Muscle of leg (tissue), 16 donors: ENCODE measurements around the gene DONSON. TPM values are rescaled to one million over a fixed set of nuclear protein-coding genes. Genes with fewer than 3 reads are reported as not detected.
"Not testable (repeated sequence)": the region's sequence is repeated elsewhere in the genome, so short reads cannot be mapped to it uniquely, and the experiment has no call there.

ENCODE experiments used
- DNase-seq: peaks from one replicate; pipeline ENCODE4 v3.0.0; 2013
- H3K27ac ChIP-seq: one replicate; pipeline ENCODE4 v1.5.1; 2013; ENCODE audit warnings: mild to moderate bottlenecking, low read length, control low read depth
- H3K27me3 ChIP-seq: one replicate; pipeline ENCODE4 v1.6.1; 2013; ENCODE audit warnings: low read length; ENCODE audit not compliant: control insufficient read depth, insufficient read depth
- H3K36me3 ChIP-seq: one replicate; pipeline ENCODE4 v1.6.1; 2013; ENCODE audit warnings: low read length; ENCODE audit not compliant: control insufficient read depth, insufficient read depth
- H3K4me1 ChIP-seq: one replicate; pipeline ENCODE4 v1.6.1; 2013; ENCODE audit warnings: low read length; ENCODE audit not compliant: control insufficient read depth, insufficient read depth
- H3K4me3 ChIP-seq: one replicate; pipeline ENCODE4 v1.5.1; 2013; ENCODE audit warnings: low read length, control low read depth
- H3K9me3 ChIP-seq: replicated peaks from 2 replicates; pipeline ENCODE4 v1.6.1; 2013; ENCODE audit warnings: low read depth, low read length; ENCODE audit not compliant: control insufficient read depth
- WGBS: methylation state at CpG from one replicate; pipeline ENCODE4 v1.1.5; 2013; ENCODE audit warnings: missing lambda C conversion rate; ENCODE audit not compliant: insufficient coverage; 5-methylcytosine and 5-hydroxymethylcytosine counted together
- long read RNA-seq, 11 donors: transcript quantifications; one replicate each; lab custom pipeline, GENCODE V29; 2026
- polyA plus RNA-seq, 8 donors: library from polyadenylated mRNA; unstranded; fragments of 120-200 nt; gene quantifications; one replicate each; pipeline versions ENCODE4 v1.2.1 to v1.2.3, GENCODE V29; 2013; ENCODE audit warnings: inconsistent platforms in 1 of 8, low replicate concordance in 1 of 8; ENCODE audit not compliant: insufficient read length in 8 of 8, insufficient read depth in 1 of 8
- total RNA-seq: library from RNA; stranded (reverse); fragments of 120-200 nt; gene quantifications from one replicate; pipeline ENCODE4 v1.2.4, GENCODE V29; 2013

Gene DONSON
- 12.9 TPM for total RNA-seq
- 10 to 100 TPM; 16.0 to 26.8 (median 20.6) TPM for polyA plus RNA-seq
- long read RNA-seq, donor 1, partial matches to known transcripts = 44 of 45 reads
- long read RNA-seq, donor 1, other reads (novel, unspliced or antisense) = 0 of 45 reads
- long read RNA-seq, donor 2 = 0 reads
- long read RNA-seq, donor 3, partial matches to known transcripts = 0 of 2 reads
- long read RNA-seq, donor 3, other reads (novel, unspliced or antisense) = 0 of 2 reads
- long read RNA-seq, donor 4, partial matches to known transcripts = 45 of 47 reads
- long read RNA-seq, donor 4, other reads (novel, unspliced or antisense) = 0 of 47 reads
- long read RNA-seq, donor 5, partial matches to known transcripts = 0 of 4 reads
- long read RNA-seq, donor 5, other reads (novel, unspliced or antisense) = 0 of 4 reads
- long read RNA-seq, donor 6, partial matches to known transcripts = 0 of 4 reads
- long read RNA-seq, donor 6, other reads (novel, unspliced or antisense) = 0 of 4 reads
- long read RNA-seq, donor 7, partial matches to known transcripts = 26 of 37 reads
- long read RNA-seq, donor 7, other reads (novel, unspliced or antisense) = 9 of 37 reads
- long read RNA-seq, donor 8, partial matches to known transcripts = 0 of 1 reads
- long read RNA-seq, donor 8, other reads (novel, unspliced or antisense) = 0 of 1 reads
- long read RNA-seq, donor 9, partial matches to known transcripts = 0 of 2 reads
- long read RNA-seq, donor 9, other reads (novel, unspliced or antisense) = 0 of 2 reads
- long read RNA-seq, donor 10, partial matches to known transcripts = 89 of 110 reads
- long read RNA-seq, donor 10, other reads (novel, unspliced or antisense) = 19 of 110 reads
- long read RNA-seq, donor 11, partial matches to known transcripts = 0 of 1 reads
- long read RNA-seq, donor 11, other reads (novel, unspliced or antisense) = 0 of 1 reads

GRCh38 chr21:33588485-33589335 is at the start of gene DONSON:
Gene DONSON, minus strand, starts transcription at chr21:33588684. Its CDS starts 43 bp downstream, at chr21:33588641.
- WGBS = under 1% methylated on average over 72 of the region's 78 CpGs
- Histone ChIP-seq H3K36me3 (peaks cover 3% of the 10 kb centered on the region), H3K4me1 (peaks cover 5% of the 10 kb centered on the region), H3K27me3 (no peaks in the 10 kb centered on the region), H3K4me3 (peak within 1 kb of the TSS; percentile 90), H3K9me3 (no peaks in the 10 kb centered on the region), H3K27ac (peak within 1 kb of the TSS; percentile 95)
- peak; percentile 92 for DNase-seq

DNA sequence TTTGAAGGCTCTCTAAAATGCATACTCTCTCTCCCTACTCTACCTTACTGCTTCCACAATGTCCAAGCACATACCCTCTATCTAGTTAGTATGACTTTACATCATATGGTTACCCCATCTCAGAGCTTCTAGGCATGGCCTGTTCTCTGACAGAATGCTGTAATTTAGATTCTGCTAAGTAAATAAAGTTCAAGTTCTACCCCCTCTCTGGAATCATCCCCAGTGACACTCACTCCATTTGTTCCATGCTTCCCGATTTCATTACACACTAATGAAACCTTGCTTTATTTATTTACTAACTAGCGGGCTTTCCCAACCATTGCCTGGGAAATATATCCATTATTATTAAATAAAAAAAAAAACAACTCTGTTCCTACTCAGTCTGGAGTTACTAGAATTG is 45.8 kb upstream of the DONSON start:
- WGBS = no CpG with 5 or more reads among the region's 2 CpGs
- Histone ChIP-seq H3K36me3 (peaks cover 9% of the 10 kb centered on the region), H3K4me3 (no peak overlapping the region), H3K27ac (no peak overlapping the region), H3K9me3 (no peaks in the 10 kb centered on the region), H3K4me1 (no peaks in the 10 kb centered on the region), H3K27me3 (no peaks in the 10 kb centered on the region)
- DNase-seq = no peak

DNA sequence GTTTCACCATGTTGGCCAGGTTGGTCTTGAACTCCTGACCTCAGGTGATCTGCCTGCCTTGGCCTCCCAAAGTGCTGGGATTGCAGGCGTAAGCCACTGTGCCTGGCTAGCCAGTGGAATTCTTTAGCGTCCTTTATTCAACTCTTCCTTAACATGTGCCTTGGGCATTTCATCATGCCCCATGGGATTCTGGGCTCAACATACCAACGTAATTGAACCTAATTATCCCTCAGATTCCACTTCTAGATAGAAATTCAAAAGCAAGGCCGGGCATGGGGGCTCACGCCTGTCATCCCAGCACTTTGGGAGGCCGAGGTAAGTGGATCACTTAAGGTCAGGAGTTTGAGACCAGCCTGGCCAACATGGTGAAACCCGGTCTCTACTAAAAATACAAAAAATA is 37.7 kb upstream of the DONSON start:
- H3K4me3 ChIP-seq, H3K4me1 ChIP-seq, H3K36me3 ChIP-seq, H3K9me3 ChIP-seq, DNase-seq, H3K27ac ChIP-seq, H3K27me3 ChIP-seq: not testable (repeated sequence)
- WGBS = 90% methylated on average over 3 of the region's 7 CpGs

DNA sequence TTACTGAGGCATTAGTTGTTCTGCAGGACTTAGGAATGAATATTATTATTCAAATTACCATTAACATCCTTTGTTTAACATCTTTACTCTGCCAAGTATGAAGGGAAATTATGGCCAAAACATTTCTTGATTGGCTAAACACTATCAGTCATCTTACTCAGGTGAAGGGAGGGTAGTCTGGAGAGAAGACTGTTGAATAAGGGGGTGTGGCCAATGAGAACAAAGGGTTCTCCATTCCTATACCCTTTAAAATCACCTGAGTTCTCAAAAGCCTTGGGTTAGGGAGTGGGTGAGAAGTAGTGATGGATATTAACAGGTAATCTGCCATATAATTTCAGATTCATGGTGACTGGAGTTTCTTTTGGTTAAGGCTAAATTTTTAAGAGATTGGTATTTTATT is 33.8 kb upstream of the DONSON start:
- no peak overlapping the region for H3K4me3 ChIP-seq
- peaks cover 22% of the 10 kb centered on the region for H3K36me3 ChIP-seq
- H3K4me1 ChIP-seq = no peaks in the 10 kb centered on the region
- H3K27ac ChIP-seq = no peak overlapping the region
- H3K27me3 ChIP-seq = no peaks in the 10 kb centered on the region
- DNase-seq = no peak
- H3K9me3 ChIP-seq = no peaks in the 10 kb centered on the region

GRCh38 chr21:33619726-33620125 is 31.2 kb upstream of the DONSON start:
- H3K4me1 ChIP-seq = no peaks in the 10 kb centered on the region
- H3K36me3 ChIP-seq = peaks cover 30% of the 10 kb centered on the region
- DNase-seq = no peak
- WGBS = 100% methylated on average over 1 of the region's 4 CpGs
- no peaks in the 10 kb centered on the region for H3K27me3 ChIP-seq
- H3K27ac ChIP-seq = no peak overlapping the region
- no peak overlapping the region for H3K4me3 ChIP-seq
- H3K9me3 ChIP-seq = no peaks in the 10 kb centered on the region

DNA sequence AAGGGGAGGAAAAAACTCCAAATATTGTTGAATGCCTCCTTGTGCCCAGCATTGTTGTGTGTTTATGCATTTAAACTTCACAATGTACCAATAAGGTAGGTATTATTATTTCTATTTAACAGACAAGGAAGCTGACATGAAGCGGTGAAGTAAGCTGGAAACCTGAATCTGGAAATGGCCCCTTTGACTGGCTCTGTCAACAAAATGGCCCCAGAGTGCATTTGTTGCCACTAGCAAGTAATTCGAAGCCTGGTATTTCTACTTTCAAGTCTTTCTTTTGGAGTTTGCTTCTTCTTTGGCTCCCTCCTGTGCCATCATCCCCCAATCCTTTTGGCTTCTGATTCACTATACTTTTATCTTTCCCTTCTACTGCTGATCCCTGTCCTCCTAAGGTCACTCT is 29.9 kb upstream of the DONSON start:
- H3K4me1 ChIP-seq = no peaks in the 10 kb centered on the region
- H3K36me3 ChIP-seq = peaks cover 34% of the 10 kb centered on the region
- no peak for DNase-seq
- 100% methylated on average over 2 of the region's 2 CpGs for WGBS
- H3K9me3 ChIP-seq = no peaks in the 10 kb centered on the region
- H3K27ac ChIP-seq = no peak overlapping the region
- no peaks in the 10 kb centered on the region for H3K27me3 ChIP-seq
- no peak overlapping the region for H3K4me3 ChIP-seq

- H3K4me1 ChIP-seq, DNase-seq, H3K27ac ChIP-seq, H3K9me3 ChIP-seq, H3K27me3 ChIP-seq, H3K4me3 ChIP-seq: not testable (repeated sequence)
- peaks cover 37% of the 10 kb centered on the region for H3K36me3 ChIP-seq
- 100% methylated on average over 1 of the region's 11 CpGs for WGBS
These were observed 29.1 kb upstream of the DONSON start for GRCh38 chr21:33617565-33617964.

GRCh38 chr21:33611006-33611744 is 22.7 kb upstream of the DONSON start:
- no CpG with 5 or more reads among the region's 7 CpGs for WGBS
- DNase-seq = no peak
- H3K27ac ChIP-seq = no peak overlapping the region
- no peaks in the 10 kb centered on the region for H3K27me3 ChIP-seq
- peaks cover 24% of the 10 kb centered on the region for H3K36me3 ChIP-seq
- no peaks in the 10 kb centered on the region for H3K9me3 ChIP-seq
- no peak overlapping the region for H3K4me3 ChIP-seq
- H3K4me1 ChIP-seq = no peaks in the 10 kb centered on the region

DNA sequence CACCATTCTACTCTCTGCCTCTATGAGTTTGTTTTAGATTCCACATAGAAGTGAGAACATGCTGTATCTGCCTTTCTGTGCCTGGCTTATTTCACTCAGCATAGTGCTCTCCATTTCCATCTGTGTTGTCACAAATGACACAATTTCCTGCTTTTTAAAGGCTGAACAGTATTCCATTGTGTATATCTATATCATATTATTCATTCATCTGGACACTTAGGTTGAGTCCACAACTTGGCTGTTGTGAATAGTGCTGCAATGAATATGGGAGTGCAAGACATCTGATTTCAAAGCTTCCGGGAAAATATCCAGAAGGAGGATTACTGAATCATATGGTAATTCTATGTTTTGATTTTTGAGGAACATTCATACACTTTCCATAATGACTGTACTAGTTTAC is 20.1 kb upstream of the DONSON start:
- WGBS = no CpG with 5 or more reads among the region's 1 CpG
- H3K36me3 ChIP-seq = peaks cover 14% of the 10 kb centered on the region

More for the DNA sequence above, 20.1 kb upstream of the DONSON start:
- H3K4me3 ChIP-seq = no peak overlapping the region
- H3K4me1 ChIP-seq = no peaks in the 10 kb centered on the region
- no peak overlapping the region for H3K27ac ChIP-seq
- DNase-seq = peak; percentile 20
- no peaks in the 10 kb centered on the region for H3K9me3 ChIP-seq
- H3K27me3 ChIP-seq = no peaks in the 10 kb centered on the region
